ENCODE results near the gene ADM.

ADM gene

DNA sequence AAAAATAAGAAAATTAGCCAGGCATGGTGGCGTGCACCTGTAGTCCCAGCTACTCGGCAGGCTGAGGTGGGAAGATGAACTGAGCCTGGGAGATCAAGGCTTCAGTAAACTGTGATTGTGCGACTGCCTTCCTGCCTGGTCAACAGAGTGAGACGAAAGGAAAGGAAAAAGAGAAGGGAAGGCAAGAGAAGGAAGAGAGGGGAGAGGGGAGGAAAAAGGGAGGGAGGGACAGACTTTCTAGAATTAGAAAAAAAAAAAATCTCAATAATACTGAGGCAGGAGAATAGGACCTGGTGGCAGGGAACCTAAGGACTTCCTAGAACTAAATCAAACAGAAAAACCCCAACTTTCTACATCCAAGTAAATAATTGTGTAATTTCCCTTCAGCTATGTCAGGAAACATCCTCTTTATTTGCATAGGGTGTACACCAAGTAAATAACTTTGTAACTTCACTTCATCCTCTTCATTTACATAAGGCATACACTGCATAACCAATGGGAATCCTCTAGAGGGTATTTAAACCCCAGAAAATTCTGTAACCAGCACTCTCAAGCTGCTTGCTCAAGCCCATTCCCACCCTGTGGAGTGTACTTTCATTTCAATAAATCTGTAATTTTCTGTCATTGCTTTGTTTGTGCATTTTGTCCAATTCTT lies 19.6 kb upstream of the ADM start:
- ATAC-seq (no peak), DNase-seq (no peak)
- H3K27me3 Mint-ChIP-seq = no peaks in the 10 kb centered on the region
- H3K9me3 Mint-ChIP-seq = no peaks in the 10 kb centered on the region
- peaks cover 6% of the 10 kb centered on the region for H3K4me1 Mint-ChIP-seq
- no peak overlapping the region for H3K27ac Mint-ChIP-seq
- H3K36me3 Mint-ChIP-seq (ENCODE audit: low read depth) = no peaks in the 10 kb centered on the region
- no peak overlapping the region for H3K4me3 Mint-ChIP-seq

DNA sequence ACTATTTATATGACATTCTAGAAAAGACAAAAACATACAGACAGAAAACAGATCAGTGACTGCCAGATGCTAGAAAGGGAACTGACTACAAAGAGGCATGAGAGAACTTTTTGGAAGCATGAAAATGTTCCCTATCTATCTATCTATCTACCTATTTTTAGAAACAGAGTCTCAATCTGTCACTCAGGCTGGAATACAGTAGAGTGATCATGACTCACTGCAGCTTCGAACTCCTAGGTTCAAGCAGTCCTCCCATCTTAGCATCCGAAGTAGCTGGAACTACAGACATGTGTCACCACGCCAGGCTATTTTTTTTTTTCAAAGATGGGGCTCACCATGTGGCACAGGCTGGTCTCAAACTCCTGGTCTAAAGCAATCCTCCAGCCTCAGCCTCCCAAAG lies 17.7 kb upstream of the ADM start:
- peaks cover 13% of the 10 kb centered on the region for H3K4me1 Mint-ChIP-seq
- ATAC-seq = no peak
- peaks cover 7% of the 10 kb centered on the region for H3K27me3 Mint-ChIP-seq
- H3K4me3 Mint-ChIP-seq = no peak overlapping the region
- no peak for DNase-seq
- H3K36me3 Mint-ChIP-seq (ENCODE audit: low read depth) = peaks cover 3% of the 10 kb centered on the region
- H3K9me3 Mint-ChIP-seq = no peaks in the 10 kb centered on the region
- no peak overlapping the region for H3K27ac Mint-ChIP-seq

DNA sequence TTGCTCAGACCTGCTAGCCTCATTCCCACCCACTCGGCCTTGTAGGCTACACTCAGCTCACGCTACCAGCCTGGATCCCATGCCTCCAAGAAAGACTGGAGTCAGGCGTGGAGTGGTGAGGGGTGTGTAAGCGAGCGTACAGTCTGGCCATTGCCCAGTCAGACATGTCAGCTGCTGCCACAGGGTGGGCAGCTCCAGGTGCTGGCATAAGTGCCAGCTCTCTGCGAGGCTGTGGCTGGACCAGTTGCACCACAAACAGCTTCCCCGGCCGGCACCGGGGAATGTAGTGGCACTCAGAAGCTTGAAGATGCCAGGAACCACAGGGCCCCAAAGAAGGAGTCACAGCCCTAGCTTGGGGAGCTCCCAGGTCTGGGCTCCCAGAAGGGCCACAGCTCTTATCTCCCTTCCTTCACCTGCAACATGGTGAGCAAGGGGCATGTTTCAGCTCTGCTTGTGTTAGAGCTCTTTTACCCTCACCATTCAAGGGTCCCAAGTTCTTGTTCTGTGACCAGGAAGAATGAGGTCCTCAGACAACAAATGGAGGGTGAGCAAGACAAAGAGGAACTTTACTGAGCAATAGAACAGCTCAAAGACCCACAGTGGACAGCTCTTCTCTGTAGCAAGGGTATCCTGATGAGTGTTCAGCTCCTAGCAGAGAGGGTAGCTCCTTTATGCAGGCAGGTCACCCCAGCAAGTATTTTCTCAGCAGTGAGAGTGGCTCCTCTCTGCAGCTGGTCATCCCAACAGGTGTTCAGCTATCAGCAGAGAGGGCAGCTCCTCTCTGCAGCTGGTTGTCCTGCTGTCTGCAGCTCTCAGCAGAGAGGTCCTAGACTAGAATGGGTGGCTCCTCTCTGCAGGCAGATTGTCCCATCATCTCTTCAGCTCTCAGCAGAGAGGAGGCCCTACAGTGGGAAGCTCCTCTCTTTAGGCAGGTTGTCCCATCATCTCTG lies 16.8 kb upstream of the ADM start:
- Mint-ChIP-seq H3K36me3 (ENCODE audit: low read depth) (peaks cover 3% of the 10 kb centered on the region), H3K9me3 (no peaks in the 10 kb centered on the region)
- ATAC-seq = no peak

DNA sequence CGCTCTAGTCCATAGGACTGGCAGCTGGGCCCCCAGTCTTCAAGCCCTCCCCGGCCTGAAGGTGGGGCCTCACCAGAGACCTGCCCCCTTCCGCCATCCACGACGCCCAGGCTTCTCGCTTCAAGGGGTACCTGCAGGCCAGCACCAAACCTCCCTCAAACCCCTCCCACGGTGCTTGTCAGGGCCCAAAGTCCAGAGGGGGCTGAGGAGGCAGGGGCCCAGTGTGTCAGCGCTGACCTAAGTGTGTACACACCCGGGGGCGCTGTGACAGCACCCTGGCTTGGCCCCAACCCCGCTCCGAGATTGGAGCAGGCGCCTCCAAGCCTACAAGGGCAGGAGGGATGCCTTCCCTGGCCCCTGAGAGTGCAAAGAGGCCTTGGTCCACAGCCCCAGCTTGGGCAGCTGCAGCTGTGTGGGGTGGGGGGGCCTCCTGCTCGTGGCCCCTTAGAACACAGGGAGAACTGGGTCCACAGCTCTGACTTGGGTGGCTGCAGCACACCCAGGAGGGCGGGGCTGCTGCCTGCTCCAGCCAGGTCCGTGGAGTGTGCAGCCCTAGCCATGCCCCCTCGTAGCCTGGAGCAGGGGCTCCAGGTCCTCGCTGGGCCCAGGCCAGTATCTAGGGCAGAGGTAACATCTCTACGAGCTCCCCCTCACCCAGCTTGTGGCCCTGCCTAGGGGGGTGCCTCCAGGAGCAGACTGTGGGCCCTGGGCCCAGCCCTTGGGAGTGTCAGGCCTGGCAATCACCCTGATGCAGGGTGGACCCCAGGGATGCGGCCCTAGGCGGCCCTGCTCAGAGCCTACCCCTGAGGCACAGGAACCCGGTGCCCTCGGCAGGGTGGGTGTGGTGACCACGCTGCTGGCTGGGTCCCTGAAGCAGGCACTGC lies 15.8 kb upstream of the ADM start:
- H3K4me1 Mint-ChIP-seq = peaks cover 22% of the 10 kb centered on the region
- no peak overlapping the region for H3K4me3 Mint-ChIP-seq
- DNase-seq (no peak), ATAC-seq (no peak)
- H3K9me3 Mint-ChIP-seq = no peaks in the 10 kb centered on the region
- H3K27ac Mint-ChIP-seq = no peak overlapping the region
- peaks cover 13% of the 10 kb centered on the region for H3K27me3 Mint-ChIP-seq
- peaks cover 3% of the 10 kb centered on the region for H3K36me3 Mint-ChIP-seq (ENCODE audit: low read depth)

More for the DNA sequence above, 16.8 kb upstream of the ADM start:
- no peak for DNase-seq
- Mint-ChIP-seq H3K4me1 (peaks cover 19% of the 10 kb centered on the region), H3K4me3 (no peak overlapping the region), H3K27me3 (peaks cover 12% of the 10 kb centered on the region), H3K27ac (no peak overlapping the region)

DNA sequence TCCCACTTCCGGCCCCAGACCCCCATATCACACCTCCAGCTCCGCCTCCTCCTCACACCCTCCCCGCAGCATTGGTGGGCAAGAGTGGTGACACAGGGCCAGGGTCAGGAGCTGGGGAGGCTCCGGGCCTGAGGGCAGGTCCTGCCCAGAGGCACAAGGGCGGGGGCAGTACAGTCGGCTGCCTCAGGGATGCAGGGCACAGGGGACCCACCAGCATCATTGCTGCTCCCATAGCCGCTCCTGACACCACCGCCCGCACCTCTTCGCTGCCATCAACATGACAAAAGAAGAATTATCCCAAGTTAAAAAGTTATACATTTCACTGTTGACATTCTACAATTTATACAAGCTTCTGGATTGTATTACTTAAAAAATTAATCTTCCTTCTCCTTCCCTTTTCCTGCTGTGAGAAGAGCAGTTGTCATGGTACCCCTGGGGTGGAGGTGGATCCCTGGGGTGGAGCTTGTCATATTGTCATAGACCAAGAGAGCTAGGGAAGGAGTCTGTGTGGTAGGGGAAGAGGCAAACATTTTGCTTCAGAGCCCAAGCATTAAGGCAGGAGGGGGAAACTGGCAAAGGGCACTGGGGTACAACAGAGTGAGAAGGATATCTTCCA lies 15.0 kb upstream of the ADM start:
- no peak for DNase-seq
- peaks cover 16% of the 10 kb centered on the region for H3K27me3 Mint-ChIP-seq
- H3K36me3 Mint-ChIP-seq (ENCODE audit: low read depth) = peaks cover 3% of the 10 kb centered on the region
- no peaks in the 10 kb centered on the region for H3K9me3 Mint-ChIP-seq
- H3K4me3 Mint-ChIP-seq = no peak overlapping the region
- no peak overlapping the region for H3K27ac Mint-ChIP-seq
- ATAC-seq = no peak
- H3K4me1 Mint-ChIP-seq = peaks cover 26% of the 10 kb centered on the region

DNA sequence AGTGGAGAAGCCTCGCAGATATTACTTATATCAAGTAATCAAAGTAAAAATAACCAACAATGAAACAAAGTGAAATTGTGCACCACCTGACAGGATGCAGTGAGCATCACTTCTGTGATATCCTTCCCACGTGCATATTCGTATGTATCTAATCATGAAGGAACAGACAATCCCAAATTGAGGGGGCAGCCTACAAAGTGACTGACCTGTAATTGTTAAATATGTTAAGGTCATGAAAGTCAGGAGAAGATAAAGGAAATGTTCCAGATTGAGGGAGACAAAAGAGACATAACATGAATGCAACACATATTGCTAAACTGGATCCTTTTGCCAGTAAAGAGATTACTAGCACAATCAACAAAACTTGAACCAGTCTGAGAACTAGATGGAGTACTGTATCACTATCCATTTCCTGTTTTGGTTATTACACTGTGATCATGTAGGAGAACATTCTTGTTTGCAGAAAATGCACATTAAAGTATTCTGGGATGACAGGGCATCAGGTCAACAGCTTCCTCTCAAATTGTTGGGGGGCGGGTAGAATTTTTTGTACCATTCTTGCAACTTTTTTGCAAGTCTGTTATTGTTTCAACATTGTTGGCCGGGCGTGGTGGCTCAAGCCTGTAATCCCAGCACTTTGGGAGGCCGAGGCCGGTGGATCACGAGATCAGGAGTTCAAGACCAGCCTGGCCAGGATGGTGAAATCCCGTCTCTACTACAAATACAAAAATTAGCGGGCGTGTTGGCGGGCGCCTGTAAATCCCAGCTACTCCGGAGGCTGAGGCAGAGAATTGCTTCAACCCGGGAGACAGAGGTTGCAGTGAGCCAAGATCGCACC lies 12.9 kb upstream of the ADM start:
- no peaks in the 10 kb centered on the region for H3K9me3 Mint-ChIP-seq
- DNase-seq (no peak), ATAC-seq (no peak)
- H3K27ac Mint-ChIP-seq = peak overlapping the region; percentile 29
- H3K4me3 Mint-ChIP-seq = no peak overlapping the region
- H3K36me3 Mint-ChIP-seq (ENCODE audit: low read depth) = peaks cover 3% of the 10 kb centered on the region
- peaks cover 31% of the 10 kb centered on the region for H3K4me1 Mint-ChIP-seq
- H3K27me3 Mint-ChIP-seq = peaks cover 36% of the 10 kb centered on the region

DNA sequence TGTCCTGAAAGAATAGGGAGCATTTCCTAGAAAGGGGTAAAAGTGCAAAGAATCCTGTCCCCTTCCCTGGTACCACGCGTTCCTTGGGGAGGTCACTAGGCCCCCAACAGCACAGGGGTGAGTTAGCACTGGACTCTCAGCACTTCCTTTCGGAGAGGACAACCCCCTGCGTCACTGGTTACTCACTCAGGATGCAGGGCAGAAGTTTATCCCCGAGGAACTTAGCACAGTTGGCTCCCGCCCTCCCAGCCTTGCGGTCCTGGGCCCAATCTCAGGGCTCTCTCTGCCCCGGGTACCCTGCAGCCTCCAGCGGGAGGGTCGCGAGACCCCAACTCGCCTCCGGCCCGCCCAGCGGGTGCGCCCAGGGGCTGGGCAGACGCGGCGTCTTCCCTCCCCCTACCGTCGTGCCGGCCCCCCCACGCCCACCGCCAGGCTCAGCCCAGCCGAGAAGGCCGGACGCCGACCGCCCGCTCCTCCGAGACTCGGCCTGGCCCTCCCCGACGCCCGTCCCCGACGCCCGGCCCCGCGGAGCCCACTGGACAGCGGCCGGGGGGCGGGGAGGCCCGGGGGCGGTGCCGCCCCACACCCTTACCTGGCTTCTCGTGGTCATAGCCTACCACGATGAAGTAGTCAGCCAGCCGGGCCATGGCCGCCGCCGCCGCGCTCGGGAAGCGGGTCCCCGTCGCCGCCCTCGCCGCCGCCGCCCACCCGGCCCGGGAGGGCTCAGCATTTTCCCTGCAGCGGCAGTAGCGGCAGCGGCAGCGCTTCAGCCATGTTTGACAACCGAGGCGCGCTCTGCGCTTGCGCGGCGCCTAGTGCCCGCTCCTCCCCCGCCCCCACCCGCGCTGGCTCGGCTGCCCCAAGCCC lies 11.2 kb upstream of the ADM start, which contains the start of gene SBF2:
Gene SBF2 (minus strand): TSS at position 797 of the 867 bp plus-strand sequence. CDS start 150 bp downstream, at position 647.
- peak; percentile 30 for ATAC-seq
- peak; percentile 84 for DNase-seq
- peaks cover 40% of the 10 kb centered on the region for H3K27me3 Mint-ChIP-seq
- H3K9me3 Mint-ChIP-seq = no peaks in the 10 kb centered on the region
- H3K27ac Mint-ChIP-seq = no peak within 1 kb of the TSS
- H3K4me3 Mint-ChIP-seq = peak within 1 kb of the TSS; percentile 74
- H3K4me1 Mint-ChIP-seq = peaks cover 40% of the 10 kb centered on the region
- peaks cover 3% of the 10 kb centered on the region for H3K36me3 Mint-ChIP-seq (ENCODE audit: low read depth)

DNA sequence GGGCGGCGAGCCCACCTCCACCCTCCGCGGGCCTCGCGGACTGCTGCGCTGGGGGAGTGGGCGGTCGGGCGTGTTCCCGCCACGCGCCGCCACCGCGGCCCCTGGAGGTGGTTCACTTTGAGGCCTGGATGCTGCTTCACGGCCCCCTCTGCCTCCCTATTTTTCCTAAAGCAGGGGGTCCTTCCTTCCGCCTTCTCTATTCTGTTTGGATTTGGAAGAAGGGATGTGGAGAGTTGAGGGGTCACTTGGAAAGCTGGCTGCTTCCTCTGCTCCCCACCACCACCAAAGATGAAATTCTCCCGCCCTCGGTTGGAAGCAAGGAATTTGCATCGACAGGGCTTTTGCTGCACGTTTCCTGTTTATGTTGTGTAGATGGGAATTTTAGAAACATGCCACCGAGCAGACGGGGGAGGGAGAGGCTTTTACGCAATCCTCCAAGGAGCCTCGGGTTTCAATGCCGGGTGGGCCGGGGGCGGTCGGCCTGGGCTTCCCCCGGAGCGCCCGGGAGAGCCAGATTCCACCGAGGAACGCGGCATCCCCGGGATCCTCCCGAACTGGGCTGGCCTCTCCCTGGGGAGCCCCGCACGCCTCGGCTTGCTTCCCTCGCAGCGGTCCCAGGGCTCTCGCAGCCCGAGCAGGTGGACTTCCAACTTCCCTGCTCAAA lies 10.5 kb upstream of the ADM start:
- Mint-ChIP-seq H3K36me3 (ENCODE audit: low read depth) (peaks cover 3% of the 10 kb centered on the region), H3K27ac (no peak overlapping the region), H3K27me3 (peaks cover 40% of the 10 kb centered on the region), H3K4me3 (peak overlapping the region; percentile 74), H3K4me1 (peaks cover 44% of the 10 kb centered on the region), H3K9me3 (no peaks in the 10 kb centered on the region)
- DNase-seq (no peak), ATAC-seq (no peak)

DNA sequence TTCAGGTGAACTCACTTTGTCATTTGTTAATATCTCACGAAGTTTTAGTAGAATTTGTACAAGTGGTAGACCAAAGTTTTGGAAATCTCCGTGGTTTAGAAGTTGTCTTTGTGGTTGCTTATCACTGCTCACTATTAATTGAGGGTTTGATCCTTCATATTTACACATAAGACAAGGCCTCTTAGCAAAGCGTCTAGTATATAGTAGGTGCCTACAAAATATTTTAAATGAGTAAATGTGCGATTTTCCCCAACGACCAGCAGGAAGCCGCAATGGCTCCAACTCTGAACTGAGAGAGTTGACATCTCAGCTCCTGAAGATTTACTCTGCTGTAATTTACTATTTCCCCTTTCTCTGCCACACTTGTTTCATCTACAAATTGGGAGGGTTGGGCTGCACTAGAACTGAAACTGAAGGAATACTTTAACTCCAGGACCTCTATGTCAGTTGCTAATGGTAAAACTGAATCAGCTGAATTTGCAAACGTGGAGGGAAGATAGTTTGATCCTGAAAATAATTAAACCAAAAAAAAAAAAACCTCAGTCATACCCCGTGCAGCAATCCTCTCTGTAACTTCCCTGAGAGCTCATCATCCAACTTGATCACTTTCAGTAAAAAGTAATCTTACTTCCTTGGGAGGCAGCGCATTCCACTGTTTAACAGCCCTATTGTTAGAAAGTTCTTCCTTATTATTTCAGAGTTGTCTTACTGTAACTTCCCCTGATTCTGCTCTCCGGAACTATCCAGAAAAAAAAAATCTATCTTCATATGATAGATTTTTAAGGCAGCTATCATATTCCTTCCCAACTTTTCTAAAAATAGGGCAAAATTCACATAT lies 9.6 kb upstream of the ADM start:
- Mint-ChIP-seq H3K9me3 (no peaks in the 10 kb centered on the region), H3K27ac (no peak overlapping the region), H3K4me1 (peaks cover 47% of the 10 kb centered on the region), H3K27me3 (peaks cover 45% of the 10 kb centered on the region), H3K36me3 (ENCODE audit: low read depth) (peaks cover 3% of the 10 kb centered on the region), H3K4me3 (peak overlapping the region; percentile 73)
- ATAC-seq (no peak), DNase-seq (no peak)

DNA sequence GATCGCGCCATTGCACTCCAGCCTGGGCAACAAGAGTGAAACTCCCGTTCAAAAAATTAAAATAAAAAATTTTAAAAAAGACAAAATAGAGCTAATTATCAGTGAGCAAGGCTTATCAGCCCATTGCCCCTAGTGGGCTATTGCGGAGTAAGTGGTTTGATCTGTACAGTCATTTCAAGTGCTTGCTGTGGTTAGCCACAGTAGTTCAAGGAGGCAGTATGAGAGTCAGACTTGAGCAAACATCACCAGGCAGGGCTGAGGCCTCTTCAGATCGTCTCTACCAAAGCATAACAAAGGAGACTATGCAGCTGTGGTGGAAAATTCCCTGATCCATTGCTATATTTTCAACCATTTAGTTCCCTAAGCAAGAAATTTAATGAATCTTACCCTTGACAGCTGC lies 6.5 kb upstream of the ADM start:
- Mint-ChIP-seq H3K36me3 (ENCODE audit: low read depth) (no peaks in the 10 kb centered on the region), H3K4me3 (no peak overlapping the region), H3K27ac (peak overlapping the region; percentile 41), H3K4me1 (peaks cover 38% of the 10 kb centered on the region), H3K27me3 (peaks cover 53% of the 10 kb centered on the region), H3K9me3 (no peaks in the 10 kb centered on the region)
- ATAC-seq = peak; percentile 97
- peak; percentile 41 for DNase-seq

DNA sequence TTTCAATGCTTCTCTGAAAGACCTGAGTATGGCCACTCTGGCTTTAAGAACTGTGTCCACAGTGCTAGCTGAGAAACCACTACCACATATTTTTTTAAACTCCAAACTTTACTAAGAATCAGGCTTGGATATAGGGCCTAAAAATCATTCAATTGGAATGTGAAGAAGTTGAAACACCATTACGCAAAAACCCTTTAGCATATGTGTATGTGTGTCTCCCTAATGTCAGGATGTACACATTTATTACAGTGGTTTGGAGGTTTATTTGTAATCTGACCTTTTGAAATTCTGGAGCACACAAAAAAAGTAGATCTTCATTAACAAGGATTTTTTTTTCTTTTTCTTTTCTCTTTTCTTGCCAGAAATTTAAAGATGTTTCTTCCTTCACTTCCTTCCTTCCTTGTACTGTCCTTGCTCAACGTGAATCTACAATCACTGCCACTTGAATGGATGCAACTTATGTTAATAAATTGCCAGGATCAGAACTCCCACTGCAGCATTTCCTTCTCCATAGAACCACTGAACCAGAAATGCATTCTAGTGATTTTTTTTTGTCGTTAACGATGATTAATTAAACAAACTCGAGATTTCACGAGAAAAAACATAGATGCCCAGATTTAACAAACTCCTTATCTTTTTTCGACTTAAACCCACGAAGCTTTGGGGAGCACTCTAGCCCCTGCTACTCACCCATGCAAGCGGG lies 3.1 kb upstream of the ADM start:
- peaks cover 51% of the 10 kb centered on the region for H3K4me1 Mint-ChIP-seq

More for the DNA sequence above, 3.1 kb upstream of the ADM start:
- no peaks in the 10 kb centered on the region for H3K9me3 Mint-ChIP-seq
- DNase-seq (no peak), ATAC-seq (no peak)
- H3K4me3 Mint-ChIP-seq = no peak overlapping the region
- peaks cover 56% of the 10 kb centered on the region for H3K27me3 Mint-ChIP-seq
- H3K27ac Mint-ChIP-seq = no peak overlapping the region
- no peaks in the 10 kb centered on the region for H3K36me3 Mint-ChIP-seq (ENCODE audit: low read depth)

All from activated naive CD8-positive, alpha-beta T cell treated with anti-CD3 and anti-CD28 coated beads, Interleukin-2, amount 50 U/mL, for 24 hours (primary cell).